HK-2 (cell line): ENCODE data around the gene CREB3L1.

Experiments
- DNase-seq: peaks from one replicate; pipeline ENCODE4 v3.0.0-alpha.2; 2018; ENCODE audit not compliant: unreplicated experiment

Gene CREB3L1

DNA sequence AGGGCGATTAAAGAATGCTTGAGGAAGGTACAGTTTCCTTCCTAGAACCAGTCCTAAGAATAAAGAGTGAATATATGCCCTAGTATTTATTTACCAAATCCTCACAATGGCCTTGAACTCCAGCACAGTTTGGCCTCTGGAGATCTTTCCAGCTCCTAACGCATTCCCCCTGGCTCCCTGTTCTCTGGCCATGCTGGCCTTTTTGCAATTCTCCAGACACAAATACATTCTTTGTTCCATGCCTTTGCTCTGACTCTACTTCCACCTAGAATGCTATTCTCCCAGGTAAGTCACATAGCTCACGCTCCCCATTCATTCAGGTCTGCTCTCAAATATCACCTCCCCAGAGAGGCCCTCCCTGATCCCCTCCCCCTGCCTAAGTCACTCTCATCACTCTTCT is 66.1 kb downstream of the CREB3L1 start:
- no peak for DNase-seq

DNA sequence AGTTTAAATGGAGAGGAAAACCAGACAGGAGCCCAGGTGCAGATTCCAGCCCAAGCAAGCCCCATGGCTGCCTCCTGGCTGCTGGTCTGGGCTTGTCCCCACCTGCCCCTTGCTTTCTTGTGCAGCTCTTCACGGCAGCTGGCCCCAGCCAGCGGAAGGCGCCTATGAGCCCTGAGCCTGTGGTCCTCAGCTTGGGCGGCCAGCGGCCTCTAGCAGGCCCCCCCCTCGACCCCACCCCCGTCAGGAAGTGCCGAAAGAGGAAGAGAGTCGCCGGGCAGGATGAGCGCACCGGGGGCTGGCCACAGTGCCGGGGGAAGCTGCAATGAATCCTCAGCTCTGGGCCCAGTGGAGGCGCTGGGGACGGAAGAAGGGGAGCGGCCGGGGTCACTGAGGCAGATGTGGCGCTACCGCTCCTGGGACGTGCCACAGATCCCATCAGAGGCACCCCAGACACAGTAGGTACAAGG is 67.7 kb downstream of the CREB3L1 start:
- no peak for DNase-seq

DNA sequence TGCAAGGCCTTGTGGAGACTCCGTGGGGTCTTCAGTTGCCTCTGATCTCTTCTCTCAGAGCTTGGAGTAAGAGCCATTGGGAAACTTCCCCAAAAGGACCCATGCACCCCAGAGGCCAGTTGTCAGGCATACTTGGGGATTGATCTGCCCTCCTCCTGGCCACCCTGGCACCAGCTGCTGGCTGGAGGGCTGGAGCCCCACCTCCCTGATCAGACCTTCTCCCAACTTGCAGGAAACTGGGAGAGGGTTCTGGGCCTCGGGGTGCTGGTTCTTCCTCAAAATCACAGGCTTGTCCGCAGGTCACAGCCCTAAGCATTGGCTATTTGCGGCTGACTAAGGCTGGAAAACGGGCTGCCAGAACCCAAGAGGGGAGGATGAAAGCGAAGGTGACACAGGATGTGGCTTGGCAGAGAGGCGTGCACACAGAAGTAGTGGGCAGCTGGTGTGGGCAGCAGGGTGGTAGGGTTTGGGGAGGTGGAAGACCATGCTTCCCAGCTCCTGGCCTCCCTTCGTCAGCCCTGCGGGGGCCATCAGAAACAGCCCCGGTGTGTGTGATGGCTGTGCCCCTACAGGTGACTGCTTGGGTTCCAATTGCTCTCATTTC is 68.5 kb downstream of the CREB3L1 start:
- DNase-seq = no peak

DNA sequence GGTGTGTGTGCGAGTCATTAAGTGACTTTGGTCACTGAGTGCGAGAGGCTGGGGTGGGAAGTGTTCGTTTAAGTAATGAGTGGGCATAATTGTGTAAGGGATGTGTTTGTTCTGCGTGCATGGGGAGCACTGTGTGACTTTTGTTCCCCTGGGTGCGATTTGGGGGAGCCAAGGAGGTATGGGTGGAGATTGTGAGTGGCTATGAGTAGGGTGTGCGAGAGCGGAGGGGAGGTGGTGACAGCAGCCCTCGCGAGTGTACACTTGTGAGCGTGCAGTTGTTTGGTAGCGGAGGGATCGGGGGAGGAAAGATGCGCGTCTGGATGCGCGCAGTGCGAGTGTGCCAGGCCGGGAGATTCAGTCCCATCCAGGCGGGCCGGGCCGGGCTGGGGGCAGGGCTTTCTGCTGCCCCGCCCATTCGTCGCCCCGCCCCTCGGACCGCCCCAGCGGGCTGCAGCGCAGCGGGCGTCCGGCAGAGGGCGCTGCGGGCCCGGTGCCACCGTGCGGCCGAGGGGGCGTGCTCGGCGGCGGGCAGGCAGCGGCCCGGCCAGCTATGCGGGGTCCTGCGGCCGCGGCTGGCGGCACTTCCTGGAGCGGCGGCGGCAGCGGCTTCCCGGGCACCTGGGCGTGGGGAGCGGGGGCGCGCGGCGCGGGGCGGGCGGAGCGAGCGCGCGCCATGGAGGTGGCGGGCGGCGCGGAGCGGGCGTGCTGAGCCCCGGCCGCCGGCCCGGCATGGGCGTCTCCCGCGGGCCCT is 69.6 kb downstream of the CREB3L1 start, which contains the start of gene DGKZ:
TSS of gene DGKZ (plus strand) at position 578 of the 751 bp plus-strand sequence. CDS start 197 bp downstream, outside the sequence.
- DNase-seq = peak; percentile 84

DNA sequence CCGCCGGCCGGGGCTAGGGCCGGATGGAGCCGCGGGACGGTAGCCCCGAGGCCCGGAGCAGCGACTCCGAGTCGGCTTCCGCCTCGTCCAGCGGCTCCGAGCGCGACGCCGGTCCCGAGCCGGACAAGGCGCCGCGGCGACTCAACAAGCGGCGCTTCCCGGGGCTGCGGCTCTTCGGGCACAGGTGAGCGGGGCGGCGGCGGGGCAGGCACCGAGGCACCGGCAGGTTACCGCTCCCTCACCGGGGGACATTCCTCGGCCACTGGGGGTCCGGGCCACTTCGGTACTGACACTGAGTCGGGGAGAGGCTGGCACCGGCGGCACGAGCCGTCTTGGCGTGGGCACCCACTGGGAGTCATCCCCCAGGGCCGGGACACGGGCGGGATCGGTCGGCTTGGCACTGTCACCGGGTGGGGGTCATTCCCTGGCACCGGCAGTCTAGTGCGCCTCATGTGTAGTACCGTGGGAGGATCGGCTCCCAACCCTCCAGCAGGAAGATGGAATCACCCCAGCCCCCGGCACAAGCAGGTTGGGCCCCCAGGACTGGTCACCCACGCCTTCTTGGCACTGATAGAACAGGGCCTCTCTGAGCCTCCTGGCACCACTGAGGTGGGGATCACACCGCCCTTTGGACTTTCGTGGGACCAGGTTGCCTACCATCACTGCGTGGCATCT is 70.3 kb downstream of the CREB3L1 start:
- DNase-seq = no peak

DNA sequence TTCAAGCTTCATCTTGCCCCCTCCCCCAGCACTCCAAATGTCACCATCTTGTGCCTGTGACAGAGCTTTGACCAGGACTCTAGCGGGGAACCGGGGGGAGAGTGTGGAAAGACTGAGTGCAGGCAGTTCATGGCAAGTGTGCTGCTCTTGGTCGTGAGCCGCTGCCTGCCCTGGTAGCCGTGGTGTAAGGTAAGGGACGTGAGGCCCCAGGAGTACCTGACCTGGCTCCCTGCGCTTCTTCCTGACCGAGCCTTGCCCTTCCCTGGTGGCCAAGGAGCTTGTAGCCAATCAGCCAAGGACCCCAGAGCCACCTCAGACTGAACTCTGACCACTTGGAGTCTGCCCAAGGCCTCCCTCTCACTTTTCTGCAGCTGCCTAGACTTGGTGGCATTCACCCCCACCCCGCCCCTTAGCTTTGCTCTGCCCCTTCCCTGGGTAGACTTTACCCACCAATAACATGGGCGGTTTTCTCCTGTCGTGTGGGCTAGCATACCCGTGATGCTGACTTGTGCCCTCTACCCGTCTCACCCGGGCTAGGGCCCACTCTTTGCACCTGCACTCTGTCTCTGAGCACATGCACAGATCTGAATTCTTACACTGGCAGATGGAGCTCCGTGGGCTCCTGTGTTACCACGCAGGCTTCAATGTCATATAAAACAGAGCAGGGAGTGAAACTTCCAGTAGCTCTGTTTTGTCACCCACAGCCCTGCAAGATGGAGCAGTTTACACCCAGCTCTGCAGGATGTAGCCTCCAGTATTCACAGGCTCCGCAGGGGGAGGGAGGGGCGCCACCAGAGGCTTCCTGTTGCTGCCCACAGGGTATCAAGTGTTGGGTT is 71.3 kb downstream of the CREB3L1 start:
- DNase-seq = no peak

DNA sequence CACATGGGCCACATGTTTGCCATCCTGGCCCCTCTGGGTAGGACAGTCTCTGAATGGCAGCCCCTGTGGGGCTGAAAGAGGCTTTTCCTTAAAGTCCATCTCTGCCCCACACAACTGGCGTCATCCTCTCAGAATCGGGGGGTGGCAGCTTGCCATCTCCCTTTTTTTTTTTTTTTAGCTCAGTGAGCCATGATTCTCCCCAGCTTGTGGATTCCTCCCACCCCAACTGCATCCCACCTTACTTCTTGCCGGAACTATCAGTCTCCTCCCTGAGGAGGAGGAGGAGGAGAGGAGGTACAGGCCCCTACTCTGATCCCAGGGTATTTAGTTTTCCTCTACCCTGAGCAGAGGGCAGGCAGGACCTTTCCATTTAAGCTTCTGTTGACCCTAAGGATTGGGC is 73.2 kb downstream of the CREB3L1 start:
- DNase-seq = no peak

DNA sequence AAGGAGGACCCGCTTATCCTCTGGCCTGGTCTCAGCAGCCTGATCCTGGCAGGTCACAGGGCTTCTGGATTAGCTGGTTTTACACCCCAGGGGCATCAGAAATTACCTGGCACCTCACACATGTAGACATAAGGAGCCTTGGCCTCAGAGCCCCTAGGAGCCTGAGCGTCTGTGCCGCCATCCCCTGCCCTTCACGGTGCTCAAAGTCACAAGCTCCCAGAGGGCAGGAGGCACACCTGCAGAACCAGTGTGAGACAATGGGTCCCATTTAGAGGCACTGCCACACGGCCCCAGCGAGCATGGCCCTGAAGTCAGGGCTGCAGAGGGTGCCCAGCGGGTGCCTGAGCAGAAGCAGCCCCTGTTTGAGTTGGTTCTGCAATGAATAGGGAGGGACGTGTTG is 73.7 kb downstream of the CREB3L1 start:
- DNase-seq = no peak

DNA sequence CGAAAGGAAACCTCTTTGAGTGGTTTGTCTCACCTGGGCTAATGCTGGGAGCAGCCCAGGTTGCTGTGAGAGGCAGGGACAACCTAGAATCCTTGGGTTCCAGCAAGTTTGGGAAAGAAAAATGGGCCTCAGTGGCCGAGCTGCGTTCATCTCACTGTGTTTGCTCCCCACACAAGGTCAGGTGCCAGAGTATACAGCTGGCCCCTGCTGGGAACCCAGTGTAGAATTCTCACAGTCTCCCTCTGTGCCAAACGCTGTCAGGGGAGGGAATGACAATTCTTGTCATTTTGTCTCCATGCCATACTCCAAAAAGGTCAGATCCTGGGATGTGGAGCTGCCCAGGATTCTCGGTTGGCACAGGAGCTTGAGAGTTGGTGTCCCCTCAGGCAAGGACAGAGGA is 74.1 kb downstream of the CREB3L1 start:
- DNase-seq = no peak

DNA sequence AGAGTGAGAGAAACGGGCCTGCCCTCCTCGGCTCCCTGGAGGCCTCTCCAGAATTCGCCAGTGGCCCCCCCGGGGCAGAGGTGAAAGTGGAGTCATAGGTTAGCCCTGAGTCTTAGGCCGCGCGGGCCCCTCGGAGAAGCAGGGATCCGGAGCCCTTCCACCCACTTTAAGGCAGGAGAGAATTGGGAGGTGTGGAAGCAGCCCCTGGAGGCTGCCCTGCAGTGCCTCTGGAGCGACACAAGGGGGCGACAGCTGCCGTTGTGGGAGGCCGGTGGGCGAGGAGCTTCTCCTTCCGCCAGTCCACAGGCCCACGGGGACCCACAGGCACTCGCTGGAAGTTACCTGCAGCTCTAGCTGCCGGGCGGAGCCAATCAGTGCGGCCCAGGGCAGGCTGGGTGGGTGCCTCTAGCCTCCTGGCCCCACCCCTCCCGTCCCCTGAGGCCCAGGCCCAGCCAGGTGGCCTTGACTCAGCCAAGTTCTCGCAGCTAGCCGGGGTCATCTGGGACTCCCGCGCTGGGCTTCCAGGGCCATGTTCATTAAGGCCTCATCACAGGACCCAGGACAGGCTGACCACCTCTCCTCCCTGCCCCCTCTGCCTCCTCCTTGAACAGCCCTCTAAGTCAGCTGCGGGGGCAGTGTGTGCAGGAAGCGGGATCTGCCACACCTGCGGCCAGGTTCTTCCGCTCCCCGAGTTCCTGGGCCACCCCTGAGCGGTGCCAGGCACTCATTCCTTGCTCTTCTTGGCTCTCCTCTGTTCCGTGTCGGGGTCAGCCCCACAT is 74.8 kb downstream of the CREB3L1 start:
- DNase-seq = no peak

DNA sequence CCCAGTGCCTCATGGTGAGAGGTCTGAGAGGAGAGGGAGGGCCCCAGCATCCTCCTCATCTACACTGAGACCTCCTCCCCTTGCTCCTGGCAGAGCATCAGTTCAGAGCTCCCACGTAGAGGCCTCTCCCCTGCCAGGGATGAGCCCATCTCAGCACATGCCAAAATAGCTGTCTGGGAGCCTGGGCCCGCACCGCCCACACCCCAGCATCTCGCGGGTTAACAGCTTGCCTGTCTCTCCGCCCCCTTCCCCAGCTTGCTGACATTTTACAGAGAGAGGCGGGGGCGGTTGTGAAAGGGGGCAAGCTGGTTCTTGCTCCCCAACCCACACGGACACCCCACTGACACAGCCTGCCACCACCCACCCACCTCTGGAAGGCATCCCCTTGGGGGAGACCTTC is 76.2 kb downstream of the CREB3L1 start:
- no peak for DNase-seq

DNA sequence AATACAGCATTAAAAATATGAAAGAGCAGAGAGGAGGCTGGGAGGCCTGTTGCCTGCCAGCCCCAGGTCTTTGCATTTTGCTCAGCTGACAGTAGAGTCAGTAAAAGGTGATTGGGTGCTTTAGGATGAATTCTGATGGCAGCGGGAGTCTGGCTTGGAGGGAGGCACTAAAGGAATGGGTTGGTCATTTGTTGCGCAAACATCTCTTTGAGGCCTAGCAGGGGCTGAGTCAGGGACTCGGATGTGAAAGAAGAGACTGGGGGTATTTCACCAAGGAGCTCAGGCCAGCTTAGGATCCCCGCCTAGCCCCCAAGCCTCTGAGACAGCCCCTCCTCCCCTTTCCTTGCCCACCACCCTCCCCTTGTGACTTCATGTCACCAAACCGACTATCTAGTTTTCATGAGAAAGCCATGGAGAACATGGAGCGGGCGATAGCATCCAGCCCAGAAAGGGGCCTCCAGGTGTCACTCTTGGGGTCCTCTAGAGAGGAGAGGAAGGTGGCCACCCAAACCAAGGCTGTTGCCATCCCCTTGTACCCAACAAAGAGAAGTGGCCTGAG is 79.5 kb downstream of the CREB3L1 start:
- no peak for DNase-seq

DNA sequence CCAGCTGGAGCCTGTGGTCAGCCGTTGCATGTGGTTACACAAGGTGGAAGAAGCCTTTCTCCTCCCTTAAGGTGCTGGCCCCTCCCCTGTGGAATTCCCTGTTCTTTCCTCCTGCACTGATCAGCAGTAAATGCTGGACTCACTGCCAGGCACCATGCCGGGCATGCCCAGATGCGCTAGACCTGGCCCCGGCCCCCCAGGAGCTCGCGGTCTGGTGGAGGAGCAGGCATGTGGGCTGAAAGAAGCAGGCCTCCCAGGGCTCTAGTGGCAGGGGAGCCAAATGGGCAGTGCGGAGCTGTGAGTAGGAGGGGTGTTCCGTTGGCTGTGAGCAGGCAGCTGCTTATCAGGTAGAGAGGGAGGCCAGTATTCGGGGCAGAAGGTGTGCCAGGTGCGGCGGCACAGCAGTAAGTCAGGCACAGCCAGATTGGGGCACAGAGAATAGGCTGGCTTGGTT is 80.0 kb downstream of the CREB3L1 start:
- no peak for DNase-seq

DNA sequence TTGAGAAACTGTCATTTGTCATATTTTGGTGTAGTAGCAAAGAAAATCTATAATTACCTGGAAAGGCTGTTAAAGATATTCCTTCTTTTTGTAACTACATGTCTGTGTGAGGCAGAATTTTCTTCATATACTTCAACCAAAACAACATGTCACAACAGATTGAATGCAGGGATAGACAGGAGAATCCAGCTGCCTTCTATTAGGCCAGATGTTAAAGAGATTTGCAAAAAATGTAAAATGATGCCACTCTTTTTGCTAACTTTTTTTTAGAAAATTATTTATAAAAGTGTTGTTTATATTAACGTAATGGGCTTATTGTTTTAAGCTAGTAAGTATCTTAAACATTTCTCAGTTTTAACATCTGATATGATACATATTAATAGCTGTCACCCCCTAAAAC is 82.5 kb downstream of the CREB3L1 start:
- no peak for DNase-seq

DNA sequence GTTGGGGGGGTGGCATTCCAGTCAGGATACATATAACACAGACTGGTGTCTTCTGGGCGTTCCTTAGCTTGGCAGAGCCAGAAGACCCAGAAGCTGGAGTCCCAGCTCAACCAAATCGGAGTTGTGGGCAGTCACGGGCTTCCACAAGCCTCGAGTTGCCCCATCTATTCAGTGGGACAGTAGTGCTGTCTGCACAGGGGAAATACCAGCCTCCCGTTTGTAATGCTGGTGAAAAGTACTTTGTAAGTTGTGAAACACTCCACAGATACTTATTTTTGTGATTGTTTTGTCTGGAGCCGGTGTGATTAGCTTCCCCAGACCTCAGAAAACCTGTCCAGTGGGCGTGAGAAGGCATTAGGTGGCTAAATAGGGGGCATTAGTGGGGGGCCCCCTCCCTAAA is 83.4 kb downstream of the CREB3L1 start:
- DNase-seq = no peak

DNA sequence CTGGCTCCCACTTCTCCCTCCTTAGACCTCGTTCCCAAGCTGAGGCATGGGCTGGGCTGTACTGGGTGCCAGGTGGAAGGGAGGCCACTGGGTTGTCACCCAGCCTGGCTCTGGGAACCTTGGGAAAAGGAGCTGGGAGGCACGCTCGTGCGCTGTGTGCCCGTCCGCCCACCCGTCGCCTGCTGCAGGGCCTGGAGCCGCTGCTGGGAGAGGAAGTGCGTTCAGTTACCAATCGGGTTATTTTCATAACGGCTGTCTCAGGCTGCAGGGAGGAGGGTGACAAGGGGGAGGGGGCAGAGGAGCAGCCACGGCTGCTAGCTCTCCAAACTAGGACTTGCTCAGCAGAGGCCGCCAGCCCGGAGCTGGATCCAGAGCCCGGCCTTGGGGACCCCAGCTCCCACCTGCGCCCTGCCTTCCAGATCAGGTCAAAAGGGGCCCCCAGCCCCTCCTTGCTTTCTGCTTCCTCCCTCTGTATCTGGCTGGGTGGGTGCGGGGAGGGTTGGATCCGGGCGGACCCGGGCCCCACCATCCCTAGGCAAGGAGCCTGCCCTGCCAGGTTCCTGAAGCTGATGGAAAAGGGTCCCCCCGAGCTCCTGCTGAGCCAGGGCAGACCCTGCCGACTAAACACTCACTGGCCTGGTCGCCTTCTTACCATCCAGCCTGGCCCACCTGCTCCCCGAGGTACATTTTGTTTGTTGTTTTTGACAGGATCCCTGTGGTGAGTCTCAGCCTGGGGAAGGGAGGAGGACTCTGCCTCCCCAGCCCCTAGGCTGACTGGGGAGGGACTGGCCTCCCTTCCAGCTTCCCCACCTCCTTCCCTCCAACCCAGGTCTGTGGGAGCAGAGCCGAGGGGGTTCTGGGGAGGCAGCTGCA is 84.1 kb downstream of the CREB3L1 start:
- DNase-seq = no peak

DNA sequence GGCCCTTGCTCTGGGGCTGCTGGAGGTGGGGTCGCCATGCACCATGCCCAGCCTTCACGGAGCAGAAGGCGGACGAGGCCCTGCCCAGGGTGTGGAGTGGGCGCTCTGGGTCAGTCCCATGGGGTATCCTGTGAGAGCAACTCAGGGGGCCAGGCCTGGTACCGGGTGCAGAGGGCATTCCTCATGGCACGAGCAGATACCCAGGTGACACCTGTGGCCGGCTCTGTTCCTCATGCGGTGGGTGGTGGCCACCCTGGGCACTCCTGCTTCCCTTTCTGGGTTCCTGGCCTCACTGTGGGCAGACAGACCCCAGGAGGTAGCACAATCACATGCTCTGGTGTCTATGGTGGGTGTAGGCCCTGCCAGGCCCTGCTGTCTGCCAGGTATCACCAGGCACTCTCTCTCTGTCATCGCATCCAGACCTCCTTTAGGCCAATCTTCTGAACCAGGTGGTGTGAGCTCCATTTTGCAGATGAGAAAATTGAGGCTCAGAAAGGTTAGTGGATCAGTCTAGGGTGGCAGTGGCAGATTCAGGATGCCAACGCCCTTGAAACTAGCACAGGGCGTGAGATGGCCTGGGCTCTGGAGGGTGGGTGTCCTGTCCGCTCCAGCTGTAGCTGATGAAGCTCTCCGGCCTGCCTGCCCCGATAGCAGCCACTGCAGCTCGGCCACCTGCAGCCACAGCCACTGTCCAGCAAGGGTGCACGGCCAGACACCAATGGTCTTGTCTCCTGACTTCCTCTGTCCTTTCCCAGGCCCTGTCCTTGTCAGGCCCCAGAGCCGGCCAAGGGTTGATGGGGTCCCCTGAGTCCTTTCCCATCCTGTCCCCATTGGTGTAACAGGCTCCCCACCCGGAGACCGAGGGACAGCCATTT is 84.9 kb downstream of the CREB3L1 start:
- DNase-seq = no peak

DNA sequence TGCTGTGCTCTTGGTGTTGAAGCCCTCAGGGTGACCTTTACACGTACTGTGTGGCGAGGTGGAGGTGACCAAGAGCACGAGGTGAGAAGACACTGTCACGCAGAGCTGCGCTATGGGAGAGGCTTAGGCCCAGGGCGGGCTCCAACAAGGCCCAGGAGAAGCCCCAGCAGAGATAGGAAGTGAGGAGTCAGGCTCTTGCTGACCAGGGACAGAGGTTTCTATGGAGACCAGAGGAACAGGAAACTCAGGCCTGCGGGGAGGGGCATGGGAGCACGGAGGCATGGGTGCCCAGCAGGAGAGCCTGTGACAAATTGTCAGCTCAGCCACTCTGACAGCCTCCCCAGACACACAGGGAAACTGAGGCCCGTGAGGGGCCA is 85.6 kb downstream of the CREB3L1 start:
- DNase-seq = peak; percentile 69

DNA sequence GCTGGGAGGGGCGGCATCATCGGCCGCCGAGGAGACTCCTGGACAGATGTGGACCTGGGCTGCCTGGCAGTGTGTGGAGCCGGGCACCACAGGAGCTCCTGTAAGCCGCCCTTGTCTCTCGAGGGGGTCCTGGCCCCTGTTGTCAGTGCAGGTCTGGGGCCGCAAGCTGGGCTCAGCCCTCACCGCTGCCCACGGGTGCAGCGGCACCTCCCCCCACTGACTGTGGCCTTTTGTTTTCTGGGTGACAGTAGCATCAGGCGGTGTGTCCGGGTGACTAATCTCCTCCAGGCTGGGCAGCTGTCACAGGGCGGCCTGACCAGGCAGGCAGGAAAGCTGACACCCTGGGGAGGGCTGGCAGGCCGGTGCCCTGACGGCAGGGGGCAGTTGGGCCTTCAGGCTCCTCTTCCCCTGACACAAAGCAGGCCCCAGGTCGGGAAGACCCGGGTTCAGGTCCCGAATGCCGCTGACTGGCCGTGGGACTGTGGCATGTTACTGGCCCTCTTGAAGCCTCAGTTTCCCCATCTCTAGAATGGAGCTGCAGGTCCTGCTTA is 86.1 kb downstream of the CREB3L1 start:
- DNase-seq = peak; percentile 73
